KMS-11 (cell line): ENCODE results near the gene DIS3L2.

Experiments used
- H2AFZ ChIP-seq: fragments of 200-600 bp; sonication (generic); 2 replicates; pipeline ENCODE4 v1.6.1; 2016; ENCODE audit warnings: antibody characterized with exemption, mixed run types, low read depth
- H3K27ac ChIP-seq: fragments of 200-600 bp; sonication (generic); 2 replicates; pipeline ENCODE4 v1.6.1; 2016; ENCODE audit warnings: mild to moderate bottlenecking, mixed run types
- H3K27me3 ChIP-seq: fragments of 200-600 bp; sonication (generic); 2 replicates; pipeline ENCODE4 v1.6.1; 2017; ENCODE audit warnings: mild to moderate bottlenecking, low read depth, mixed run types, moderate library complexity; ENCODE audit not compliant: insufficient read depth
- H3K36me3 ChIP-seq: fragments of 200-600 bp; sonication (generic); 2 replicates; pipeline ENCODE4 v1.6.1; 2017; ENCODE audit warnings: mild to moderate bottlenecking, mixed run types; ENCODE audit not compliant: insufficient read depth
- H3K4me1 ChIP-seq: fragments of 200-600 bp; sonication (generic); 2 replicates; pipeline ENCODE4 v1.6.1; 2016; ENCODE audit warnings: mild to moderate bottlenecking, low read depth, mixed run types; ENCODE audit not compliant: poor library complexity, severe bottlenecking
- H3K4me2 ChIP-seq: fragments of 200-600 bp; sonication (generic); 2 replicates; pipeline ENCODE4 v1.7.0; 2016; ENCODE audit warnings: mild to moderate bottlenecking, mixed run types
- H3K4me3 ChIP-seq: fragments of 200-600 bp; sonication (generic); IDR thresholded peaks from 2 replicates; pipeline ENCODE4 v1.6.1; 2017; ENCODE audit warnings: low read depth, low read length, mixed read lengths; ENCODE audit not compliant: insufficient read depth
- H3K79me2 ChIP-seq: fragments of 200-600 bp; sonication (generic); 2 replicates; pipeline ENCODE4 v1.6.1; 2016; ENCODE audit warnings: low read depth, mixed run types; ENCODE audit not compliant: insufficient read depth
- H3K9ac ChIP-seq: fragments of 200-600 bp; sonication (generic); 2 replicates; pipeline ENCODE4 v1.6.1; 2016; ENCODE audit warnings: mild to moderate bottlenecking, mixed run types
- H4K20me1 ChIP-seq: fragments of 200-600 bp; sonication (generic); 2 replicates; pipeline ENCODE4 v1.6.1; 2016; ENCODE audit warnings: mild to moderate bottlenecking, mixed run types; ENCODE audit not compliant: insufficient read depth
- CTCF ChIP-seq: fragments of 200-600 bp; sonication (generic); conservative IDR thresholded peaks from 2 replicates; pipeline ENCODE4 v1.6.1; 2017; ENCODE audit warnings: low read depth, mild to moderate bottlenecking, antibody characterized with exemption, low read length, moderate library complexity, mixed read lengths

DIS3L2 gene

GRCh38 chr2:232076272-232076671, 114.8 kb downstream of the DIS3L2 start:
- Histone ChIP-seq H3K4me2 (no peak overlapping the region), H3K4me1 (no peaks in the 10 kb centered on the region), H3K4me3 (no peak overlapping the region), H3K9ac (no peak overlapping the region), H2AFZ (no peak overlapping the region), H3K36me3 (no peaks in the 10 kb centered on the region), H3K27me3 (no peaks in the 10 kb centered on the region), H3K79me2 (no peaks in the 10 kb centered on the region), H4K20me1 (no peaks in the 10 kb centered on the region), H3K27ac (no peak overlapping the region)
- TF ChIP-seq CTCF: no peak

DNA sequence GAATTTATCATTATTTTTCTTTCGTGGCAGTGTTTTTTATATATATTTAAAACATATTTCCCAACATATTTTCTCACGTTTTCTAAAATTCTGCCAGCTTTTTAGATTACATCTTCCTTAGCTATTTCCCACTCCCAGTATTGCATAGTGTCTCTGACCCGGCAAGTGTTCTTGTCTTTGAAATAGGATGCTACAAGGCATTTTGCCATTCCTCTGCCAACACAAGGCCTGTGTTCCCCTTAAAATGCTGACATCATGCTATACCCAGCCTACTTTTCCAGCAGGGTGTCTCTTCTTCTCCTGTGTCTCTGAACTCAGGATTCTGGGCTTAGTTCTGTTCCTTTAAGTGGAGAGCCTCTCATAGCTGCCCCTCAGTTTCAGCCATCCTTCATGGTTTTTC, 115.2 kb downstream of the DIS3L2 start:
- no peak overlapping the region for H2AFZ ChIP-seq
- no peaks in the 10 kb centered on the region for H4K20me1 ChIP-seq
- no peaks in the 10 kb centered on the region for H3K79me2 ChIP-seq
- no peaks in the 10 kb centered on the region for H3K36me3 ChIP-seq
- TF ChIP-seq CTCF: no peak
- no peaks in the 10 kb centered on the region for H3K27me3 ChIP-seq
- H3K27ac ChIP-seq: no peak overlapping the region
- H3K4me2 ChIP-seq: no peak overlapping the region
- no peaks in the 10 kb centered on the region for H3K4me1 ChIP-seq
- H3K9ac ChIP-seq: no peak overlapping the region
- H3K4me3 ChIP-seq: no peak overlapping the region

DNA sequence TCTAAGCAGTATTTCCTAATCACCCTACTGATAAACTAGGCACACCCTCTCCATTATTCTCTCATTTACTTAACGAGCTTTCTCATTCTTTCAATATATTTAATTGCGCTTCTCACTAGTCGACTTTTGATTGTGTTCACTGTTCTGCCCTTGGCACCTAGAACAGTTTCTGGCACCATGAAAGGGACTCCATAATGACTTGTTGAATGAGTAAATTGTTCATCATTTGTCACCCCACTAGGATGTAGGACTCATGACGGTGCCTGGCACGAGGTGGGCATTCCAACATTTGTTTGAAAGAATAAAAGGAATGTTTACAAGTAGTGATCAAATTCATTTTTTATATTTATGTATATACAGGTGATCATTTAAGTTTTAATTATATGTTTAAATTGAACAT, 123.7 kb downstream of the DIS3L2 start:
- H3K79me2 ChIP-seq: no peaks in the 10 kb centered on the region
- no peaks in the 10 kb centered on the region for H3K4me1 ChIP-seq
- no peak overlapping the region for H3K4me3 ChIP-seq
- H2AFZ ChIP-seq: no peak overlapping the region
- H3K27me3 ChIP-seq: no peaks in the 10 kb centered on the region
- TF ChIP-seq CTCF: no peak
- no peaks in the 10 kb centered on the region for H4K20me1 ChIP-seq
- no peak overlapping the region for H3K27ac ChIP-seq
- no peak overlapping the region for H3K9ac ChIP-seq
- no peaks in the 10 kb centered on the region for H3K36me3 ChIP-seq
- H3K4me2 ChIP-seq: no peak overlapping the region

DNA sequence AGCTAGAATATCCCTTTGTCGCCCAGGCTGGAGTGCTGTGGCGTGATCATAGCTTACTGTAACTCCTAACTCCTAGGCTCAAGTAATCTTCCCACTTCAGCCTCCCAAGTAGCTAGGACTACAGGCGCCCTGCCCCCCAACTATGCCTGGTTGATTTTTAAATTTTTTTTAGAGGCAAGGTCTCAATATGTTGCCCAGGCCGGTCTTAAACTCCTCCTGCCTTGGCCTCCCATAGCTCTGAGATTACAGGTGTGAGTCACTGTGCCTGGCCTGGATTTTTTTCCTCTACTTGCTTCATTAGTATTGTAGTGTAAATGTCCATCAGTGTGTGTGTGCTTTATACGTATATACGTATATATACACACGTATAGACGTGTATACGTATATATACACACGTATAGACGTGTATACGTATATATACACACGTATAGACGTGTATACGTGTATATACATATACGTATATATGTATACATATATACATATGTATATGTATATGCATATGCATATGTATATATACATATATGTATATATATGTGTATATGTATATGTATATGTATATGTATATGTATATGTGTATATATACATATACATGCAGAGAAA, 124.4 kb downstream of the DIS3L2 start:
- Histone ChIP-seq H4K20me1 (no peaks in the 10 kb centered on the region), H3K27me3 (no peaks in the 10 kb centered on the region), H3K27ac (no peak overlapping the region), H2AFZ (no peak overlapping the region), H3K4me1 (no peaks in the 10 kb centered on the region), H3K36me3 (no peaks in the 10 kb centered on the region), H3K4me2 (no peak overlapping the region), H3K79me2 (no peaks in the 10 kb centered on the region), H3K4me3 (no peak overlapping the region), H3K9ac (no peak overlapping the region)
- TF ChIP-seq CTCF: no peak

DNA sequence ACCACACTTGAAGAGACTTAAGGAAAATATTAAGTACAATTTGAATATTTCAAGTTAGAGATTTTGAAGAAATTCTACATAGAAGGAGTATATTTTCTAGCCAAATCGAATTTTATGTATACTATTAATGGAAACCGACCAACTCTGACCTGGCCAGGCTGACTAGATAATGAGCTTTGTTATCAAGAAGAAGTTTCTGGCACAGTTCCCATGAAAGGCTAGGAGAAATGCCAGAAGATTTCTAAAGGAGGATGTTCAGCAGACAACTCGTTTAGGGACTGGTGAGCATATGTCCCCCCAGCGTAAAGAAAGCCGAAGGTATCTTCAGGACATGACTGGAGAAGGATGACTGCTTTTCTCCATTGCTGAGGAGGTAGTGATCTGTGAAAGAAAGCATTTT, 127.3 kb downstream of the DIS3L2 start:
- no peak for TF ChIP-seq CTCF
- no peak overlapping the region for H3K4me2 ChIP-seq

More for the DNA sequence above, 127.3 kb downstream of the DIS3L2 start:
- Histone ChIP-seq H3K36me3 (no peaks in the 10 kb centered on the region; the same call in 1 of the 2 replicates), H3K9ac (no peak overlapping the region), H3K4me1 (no peaks in the 10 kb centered on the region), H4K20me1 (no peaks in the 10 kb centered on the region), H3K4me3 (no peak overlapping the region), H3K27ac (no peak overlapping the region), H2AFZ (no peak overlapping the region), H3K27me3 (no peaks in the 10 kb centered on the region), H3K79me2 (no peaks in the 10 kb centered on the region)
